Measurements from ENCODE around the gene ABCC4.

The ABCC4 gene

DNA sequence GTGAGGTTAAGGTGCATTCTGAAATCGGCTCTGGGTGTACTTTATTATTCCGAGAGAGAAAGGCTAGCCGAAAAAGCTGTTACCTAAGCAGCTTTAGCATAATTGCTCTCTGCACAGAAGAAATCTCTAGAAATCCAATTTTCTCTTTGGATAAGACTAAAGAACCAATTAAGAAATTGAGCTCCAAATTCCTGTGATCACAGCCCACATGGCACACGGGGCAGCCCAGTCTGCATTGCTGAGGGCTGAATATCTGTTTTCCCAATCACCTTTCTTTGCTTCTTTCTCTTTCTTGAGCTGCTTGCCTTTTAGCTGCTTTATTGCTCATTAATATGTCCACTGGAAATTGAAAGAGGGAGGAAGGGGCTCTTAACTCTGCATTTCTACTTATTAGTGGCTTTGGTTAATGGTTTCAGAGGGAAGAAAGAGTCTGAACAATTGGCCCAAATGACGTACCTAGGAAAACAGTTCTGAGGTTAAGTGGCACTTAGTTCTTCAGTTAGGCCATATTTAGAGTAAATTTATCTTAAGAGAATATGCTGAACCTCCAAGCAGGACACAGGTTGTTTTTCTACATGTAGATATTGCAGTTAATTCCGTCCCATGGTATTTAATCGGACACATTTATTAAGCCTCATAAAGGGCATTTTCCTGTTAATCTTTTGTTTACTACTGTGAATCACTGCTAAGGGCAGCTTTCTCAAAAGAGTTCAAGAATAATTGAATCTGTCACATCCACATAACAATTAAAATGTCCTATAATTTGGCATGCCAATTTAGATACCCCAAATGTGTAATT lies 265.7 kb downstream of the ABCC4 start:
- H3K4me3 ChIP-seq (ENCODE audit: low read length), result no peak overlapping the region
- no peak for TF ChIP-seq CTCF (conservative IDR thresholded peaks at IDR 0.05; ENCODE audit: low read length)
- no peak for DNase-seq (ENCODE audit: low read depth)

DNA sequence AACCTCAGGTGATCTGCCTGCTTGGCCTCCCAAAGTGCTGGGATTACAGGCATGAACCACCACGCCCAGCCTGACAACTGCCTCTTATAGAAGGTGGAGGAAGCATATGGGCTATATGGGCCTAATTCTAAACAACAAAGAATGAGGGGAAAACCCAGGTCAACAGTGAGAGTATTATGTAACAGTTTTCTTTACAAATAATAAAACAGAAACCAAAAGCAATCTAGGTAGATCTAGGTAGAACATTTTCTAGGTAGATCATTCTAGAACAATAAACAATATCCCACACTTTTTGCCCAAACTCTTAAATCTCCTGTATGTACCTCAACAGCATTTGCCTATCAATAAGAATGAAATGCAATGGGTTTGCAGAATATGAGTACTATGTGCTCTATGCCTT lies 267.4 kb downstream of the ABCC4 start:
- no peak overlapping the region for H3K4me3 ChIP-seq (ENCODE audit: low read length)
- no peak for TF ChIP-seq CTCF (conservative IDR thresholded peaks at IDR 0.05; ENCODE audit: low read length)
- no peak for DNase-seq (ENCODE audit: low read depth)

DNA sequence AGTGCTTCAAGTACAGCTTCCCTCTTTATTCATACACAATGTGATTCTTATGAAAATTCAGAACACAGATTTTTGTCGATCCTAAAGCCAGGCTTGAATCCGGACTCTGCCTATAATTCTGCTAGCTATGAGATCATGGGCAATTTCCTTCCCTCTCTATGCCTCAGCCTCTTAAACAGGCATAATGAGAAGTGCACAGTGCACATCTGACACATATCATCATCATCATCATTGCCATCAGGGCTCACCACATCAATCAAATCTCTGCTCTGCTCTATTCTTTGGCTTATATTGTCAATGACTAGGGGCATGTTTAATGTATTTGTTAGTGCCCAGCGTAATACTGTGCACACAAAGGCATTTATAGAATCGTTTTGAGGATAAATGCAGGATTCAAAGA lies 269.1 kb downstream of the ABCC4 start:
- no peak for TF ChIP-seq CTCF (conservative IDR thresholded peaks at IDR 0.05; ENCODE audit: low read length)
- no peak for DNase-seq (ENCODE audit: low read depth)
- H3K4me3 ChIP-seq (ENCODE audit: low read length), result no peak overlapping the region

GRCh38 chr13:95030821-95031343 lies 270.4 kb downstream of the ABCC4 start:
- no peak for DNase-seq (ENCODE audit: low read depth)
- TF ChIP-seq CTCF (conservative IDR thresholded peaks at IDR 0.05; ENCODE audit: low read length), result no peak
- no peak overlapping the region for H3K4me3 ChIP-seq (ENCODE audit: low read length)

- H3K4me3 ChIP-seq (ENCODE audit: low read length), result no peak overlapping the region
- DNase-seq (ENCODE audit: low read depth), result no peak
- no peak for TF ChIP-seq CTCF (conservative IDR thresholded peaks at IDR 0.05; ENCODE audit: low read length)
These were observed 273.6 kb downstream of the ABCC4 start for GRCh38 chr13:95027638-95028037.

GRCh38 chr13:95025116-95025515 lies 276.1 kb downstream of the ABCC4 start:
- no peak overlapping the region for H3K4me3 ChIP-seq (ENCODE audit: low read length)
- no peak for TF ChIP-seq CTCF (conservative IDR thresholded peaks at IDR 0.05; ENCODE audit: low read length)
- DNase-seq (ENCODE audit: low read depth), result no peak

- no peak for DNase-seq (ENCODE audit: low read depth)
- no peak for TF ChIP-seq CTCF (conservative IDR thresholded peaks at IDR 0.05; ENCODE audit: low read length)
- H3K4me3 ChIP-seq (ENCODE audit: low read length), result no peak overlapping the region
These were observed 277.8 kb downstream of the ABCC4 start for GRCh38 chr13:95023405-95023804.
